Lower leg skin (tissue), 4 donors: ENCODE data around the gene LILRB2. TPM values are rescaled to one million over a fixed set of nuclear protein-coding genes. Genes with fewer than 3 reads are reported as not detected.
"Not testable (repeated sequence)": the region's sequence is repeated elsewhere in the genome, so short reads cannot be mapped to it uniquely, and the experiment has no call there.

ENCODE experiments used
- DNase-seq, 2 donors: peaks; one replicate each; pipeline ENCODE4 v3.0.0-alpha.2; 2019; ENCODE audit warnings: low spot score in 2 of 2
- H3K4me3 ChIP-seq: fragments of 200-600 bp; sonication (generic); 2 replicates; pipeline ENCODE4 v1.5.1; 2017; ENCODE audit warnings: mild to moderate bottlenecking, low read depth; ENCODE audit not compliant: poor library complexity, severe bottlenecking
- POLR2A ChIP-seq, 2 donors: fragments of 450-650 bp; IDR thresholded peaks; one replicate each; pipeline ENCODE4 v1.6.1; 2016 to 2017; ENCODE audit warnings: antibody characterized with exemption in 2 of 2, mild to moderate bottlenecking in 1 of 2, moderate library complexity in 1 of 2
- WGBS, 2 donors: methylation state at CpG; one replicate each; pipeline ENCODE4 v1.1.5; 2018; 5-methylcytosine and 5-hydroxymethylcytosine counted together
- intact Hi-C: fragments of 100-400 bp; cut with DNase I; formaldehyde crosslinking; loops from one replicate; pipeline ENCODE4 v1.15.0; 2023; ENCODE audit warnings: low total_unique reads
- microRNA-seq, 2 donors: library from miRNA; unstranded; fragments of <30 nt; microRNA quantifications; one replicate each; pipeline ENCODE4, GENCODE V29; 2016; ENCODE audit warnings: borderline replicate concordance in 2 of 2, borderline number of aligned reads in 1 of 2
- total RNA-seq, 4 donors: library from RNA; depleted of rRNA; stranded (reverse); fragments of >200 nt; gene quantifications; one replicate each; pipeline ENCODE4 v1.1.0, GENCODE V29; 2016
- TF ChIP-seq, protein P1 (sequence below), 3 donors: fragments of 450-650 bp; IDR thresholded peaks; one replicate each; pipeline ENCODE4 v1.5.1; 2016; ENCODE audit warnings: antibody characterized with exemption in 3 of 3, mild to moderate bottlenecking in 3 of 3, moderate library complexity in 2 of 3

Gene LILRB2
- total RNA-seq, 4 donors from 2014 or later, result 0.78 to 1.6 (median 1.1) TPM

DNA sequence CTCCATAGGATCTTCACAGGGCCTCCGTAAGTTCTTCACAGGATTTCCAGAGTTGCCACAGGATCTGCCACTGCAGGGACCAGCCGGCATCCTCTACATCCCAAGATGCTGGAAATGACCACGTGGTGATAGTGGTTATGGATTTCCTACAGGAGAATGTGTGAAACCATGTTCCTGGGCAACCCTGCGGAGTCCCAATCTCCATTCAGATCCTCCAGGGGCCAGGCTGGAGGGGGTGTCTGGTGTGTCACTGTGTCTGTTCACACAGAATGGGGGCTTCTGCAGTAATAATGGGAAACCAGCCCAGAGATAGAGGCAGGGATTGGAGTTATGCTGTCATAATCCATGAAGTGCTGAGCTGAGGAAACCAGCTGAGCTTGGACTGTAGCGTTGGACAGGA is 47.0 kb downstream of the LILRB2 start:
- WGBS, 2 donors, result 81 to 87% methylated on average over 5 of the region's 5 CpGs
- intact Hi-C loops, result loop anchor here (5.0 kb wide), 1 partner anchor 67 kb away; no protein-coding TSS in a partner anchor

GRCh38 chr19:54231077-54231931 is 49.6 kb downstream of the LILRB2 start:
- WGBS, 2 donors, result 19 to 20% methylated on average over 21 of the region's 21 CpGs
- no peak for TF ChIP-seq POLR2A (IDR thresholded peaks at IDR 0.05)
- TF ChIP-seq, protein P1, sequence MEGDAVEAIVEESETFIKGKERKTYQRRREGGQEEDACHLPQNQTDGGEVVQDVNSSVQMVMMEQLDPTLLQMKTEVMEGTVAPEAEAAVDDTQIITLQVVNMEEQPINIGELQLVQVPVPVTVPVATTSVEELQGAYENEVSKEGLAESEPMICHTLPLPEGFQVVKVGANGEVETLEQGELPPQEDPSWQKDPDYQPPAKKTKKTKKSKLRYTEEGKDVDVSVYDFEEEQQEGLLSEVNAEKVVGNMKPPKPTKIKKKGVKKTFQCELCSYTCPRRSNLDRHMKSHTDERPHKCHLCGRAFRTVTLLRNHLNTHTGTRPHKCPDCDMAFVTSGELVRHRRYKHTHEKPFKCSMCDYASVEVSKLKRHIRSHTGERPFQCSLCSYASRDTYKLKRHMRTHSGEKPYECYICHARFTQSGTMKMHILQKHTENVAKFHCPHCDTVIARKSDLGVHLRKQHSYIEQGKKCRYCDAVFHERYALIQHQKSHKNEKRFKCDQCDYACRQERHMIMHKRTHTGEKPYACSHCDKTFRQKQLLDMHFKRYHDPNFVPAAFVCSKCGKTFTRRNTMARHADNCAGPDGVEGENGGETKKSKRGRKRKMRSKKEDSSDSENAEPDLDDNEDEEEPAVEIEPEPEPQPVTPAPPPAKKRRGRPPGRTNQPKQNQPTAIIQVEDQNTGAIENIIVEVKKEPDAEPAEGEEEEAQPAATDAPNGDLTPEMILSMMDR (IDR thresholded peaks at IDR 0.05), result peak in 1 of 3 donors; percentile 75
- peak; percentile 66 to 96 for DNase-seq
- H3K4me3 ChIP-seq, result no peak overlapping the region
- intact Hi-C loops, result loop anchor here (5.0 kb wide), 1 partner anchor 64 kb away; no protein-coding TSS in a partner anchor

More for the DNA sequence above, 47.0 kb downstream of the LILRB2 start:
- no peak for DNase-seq
- no peak overlapping the region for H3K4me3 ChIP-seq
- TF ChIP-seq, protein P1 (IDR thresholded peaks at IDR 0.05), result no peak
- TF ChIP-seq POLR2A (IDR thresholded peaks at IDR 0.05), result no peak

DNA sequence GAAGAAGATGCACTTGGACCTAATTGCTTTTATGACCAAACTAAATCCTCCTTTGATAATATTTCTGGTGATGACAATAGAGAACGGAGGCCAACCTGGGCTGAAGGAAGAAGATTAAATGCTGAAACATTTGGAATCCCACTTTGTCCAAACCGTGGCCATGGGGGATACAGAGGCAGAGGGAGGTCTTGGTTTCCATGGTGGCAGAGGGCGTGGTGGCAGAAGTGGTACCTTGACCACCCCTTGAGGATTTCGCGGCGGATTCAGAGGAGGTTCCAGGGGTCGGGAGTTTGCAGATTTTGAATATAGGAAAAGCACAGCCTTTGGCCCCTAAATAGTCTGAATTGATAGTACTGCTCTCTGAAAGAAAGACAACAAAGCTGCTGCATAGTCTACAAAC is 50.9 kb downstream of the LILRB2 start:
- no peak for TF ChIP-seq POLR2A (IDR thresholded peaks at IDR 0.05)
- TF ChIP-seq, protein P1 (IDR thresholded peaks at IDR 0.05), result no peak
- intact Hi-C loops, result loop anchor here (5.0 kb wide), 1 partner anchor 63 kb away; no protein-coding TSS in a partner anchor
- no peak overlapping the region for H3K4me3 ChIP-seq
- 86 to 88% methylated on average over 7 of the region's 7 CpGs for WGBS, 2 donors
- peak in 1 of 2 donors; percentile 65 for DNase-seq

- TF ChIP-seq, protein P1 (IDR thresholded peaks at IDR 0.05), result no peak
- TF ChIP-seq POLR2A (IDR thresholded peaks at IDR 0.05), result no peak
- intact Hi-C loops, result no loop called here
- 88 to 91% methylated on average over 8 of the region's 8 CpGs for WGBS, 2 donors
- H3K4me3 ChIP-seq, result no peak overlapping the region
- peak in 1 of 2 donors; percentile 29 for DNase-seq
Observed at GRCh38 chr19:54229146-54229545, 51.8 kb downstream of the LILRB2 start.

GRCh38 chr19:54224619-54225018 is 56.3 kb downstream of the LILRB2 start:
- DNase-seq, result peak in 1 of 2 donors; percentile 54
- WGBS, 2 donors, result 63 to 71% methylated on average over 9 to 10 of the region's 10 CpGs
- intact Hi-C loops, H3K4me3 ChIP-seq: not testable (repeated sequence)

GRCh38 chr19:54223937-54224281 is 57.0 kb downstream of the LILRB2 start:
- H3K4me3 ChIP-seq, intact Hi-C loops: not testable (repeated sequence)
- DNase-seq, result peak in 1 of 2 donors; percentile 46
- 42 to 56% methylated on average over 4 to 5 of the region's 5 CpGs for WGBS, 2 donors

Small RNAs within 50 kb of the gene (microRNA-seq; reads per million reads assigned to microRNA genes)
- gene MIR4752, result 0 reads per million in 2 donors

Other genes with a start within 250 kb of the LILRB2 start
- not detected for gene VSTM1, start 217.2 kb downstream of the LILRB2 start, total RNA-seq
- not detected for gene TARM1, start 199.7 kb downstream of the LILRB2 start, total RNA-seq
- 1 to 10 TPM; 1.9 to 6.5 (median 3.7) TPM for gene OSCAR, start 180.3 kb downstream of the LILRB2 start, total RNA-seq
- gene NDUFA3, start 178.3 kb downstream of the LILRB2 start, total RNA-seq, result 10 to 100 TPM in 3 of 4 donors, 1 to 10 TPM in 1; 2.7 to 39.4 (median 30.2) TPM
- gene TFPT, start 165.5 kb downstream of the LILRB2 start, total RNA-seq, result 10 to 100 TPM; 11.1 to 20.4 (median 16.0) TPM
- 10 to 100 TPM; 39.2 to 65.1 (median 47.3) TPM for gene PRPF31, start 165.4 kb downstream of the LILRB2 start, total RNA-seq
- gene CNOT3, start 143.3 kb downstream of the LILRB2 start, total RNA-seq, result 10 to 100 TPM; 19.5 to 56.9 (median 37.1) TPM
- gene LENG1, start 121.4 kb downstream of the LILRB2 start, total RNA-seq, result 1 to 10 TPM; 6.0 to 8.4 (median 6.6) TPM
- gene TMC4, start 108.0 kb downstream of the LILRB2 start, total RNA-seq, result 1 to 10 TPM; 2.4 to 9.3 (median 6.3) TPM
- gene MBOAT7, start 91.5 kb downstream of the LILRB2 start, total RNA-seq, result 100 to 1,000 TPM in 1 of 4 donors, 10 to 100 TPM in 3; 57.4 to 117 (median 62.2) TPM
- 100 to 1,000 TPM in 2 of 4 donors, 10 to 100 TPM in 2; 80.5 to 118 (median 107) TPM for gene TSEN34, start 89.8 kb downstream of the LILRB2 start, total RNA-seq
- gene RPS9, start 80.3 kb downstream of the LILRB2 start, total RNA-seq, result 1,000 to 10,000 TPM; 2,457 to 3,045 (median 2,759) TPM
- 1 to 10 TPM in 2 of 4 donors, under 1 TPM in 2; 0.65 to 7.7 (median 3.5) TPM for gene LILRB3, start 58.1 kb downstream of the LILRB2 start, total RNA-seq
- gene LILRA6, start 38.3 kb downstream of the LILRB2 start, total RNA-seq, result 1 to 10 TPM in 2 of 4 donors, under 1 TPM in 1, not detected in 1; 0.98 to 1.6 (median 1.5) TPM
- gene LILRB5, start 23.8 kb downstream of the LILRB2 start, total RNA-seq, result 1 to 10 TPM; 2.5 to 4.9 (median 4.1) TPM
- gene LILRA5, start 32.1 kb upstream of the LILRB2 start, total RNA-seq, result 1 to 10 TPM in 1 of 4 donors, under 1 TPM in 1, not detected in 2; 0.59 to 2.4 TPM
- gene LILRA4, start 58.1 kb upstream of the LILRB2 start, total RNA-seq, result 1 to 10 TPM in 1 of 4 donors, under 1 TPM in 1, not detected in 2; 0.84 to 6.2 TPM
- gene LAIR1, start 83.8 kb upstream of the LILRB2 start, total RNA-seq, result 1 to 10 TPM in 2 of 4 donors, under 1 TPM in 2; 0.19 to 4.2 (median 2.0) TPM
- gene TTYH1, start 134.4 kb upstream of the LILRB2 start, total RNA-seq, result 10 to 100 TPM in 2 of 4 donors, 1 to 10 TPM in 1, under 1 TPM in 1; 0.63 to 17.8 (median 10.8) TPM
- 100 to 1,000 TPM in 1 of 4 donors, 10 to 100 TPM in 3; 57.9 to 195 (median 64.1) TPM for gene LENG8, start 168.1 kb upstream of the LILRB2 start, total RNA-seq
- 1 to 10 TPM; 4.5 to 9.2 (median 6.5) TPM for gene LENG9, start 182.7 kb upstream of the LILRB2 start, total RNA-seq
- gene CDC42EP5, start 192.2 kb upstream of the LILRB2 start, total RNA-seq, result 10 to 100 TPM in 2 of 4 donors, 1 to 10 TPM in 2; 5.5 to 21.8 (median 9.6) TPM
- gene LAIR2, start 221.7 kb upstream of the LILRB2 start, total RNA-seq, result not detected